ENCODE measurements around the gene DNAH9. TPM values are rescaled to one million over a fixed set of nuclear protein-coding genes. Genes with fewer than 3 reads are reported as not detected.

DNAH9 gene
- polyA plus RNA-seq, 1 experiment, result not detected

GRCh38 chr17:11682646-11683045, 84.4 kb downstream of the DNAH9 start:
- Histone ChIP-seq H3K27me3 (ENCODE audit: control insufficient read depth, insufficient read depth, low read length) (no peaks in the 10 kb centered on the region), H3K27ac (ENCODE audit: low read depth, low read length) (no peak overlapping the region), H3K9me3 (ENCODE audit: control insufficient read depth, insufficient read depth, low read length) (peaks cover 21% of the 10 kb centered on the region; the same call in 1 of the 2 replicates), H3K4me3 (ENCODE audit: low read depth, low read length) (no peak overlapping the region)
- ChIA-PET POLR2A (no interaction called here), CTCF (no interaction called here)
- no peak for DNase-seq (ENCODE audit: low read depth, low spot score)
- no peak for TF ChIP-seq CTCF (IDR thresholded peaks at IDR 0.05; ENCODE audit: low read depth, low read length)

GRCh38 chr17:11690681-11691080, 92.4 kb downstream of the DNAH9 start:
- Histone ChIP-seq H3K27ac (ENCODE audit: low read depth, low read length) (no peak overlapping the region), H3K4me3 (ENCODE audit: low read depth, low read length) (no peak overlapping the region), H3K9me3 (ENCODE audit: control insufficient read depth, insufficient read depth, low read length) (peaks cover 45% of the 10 kb centered on the region), H3K27me3 (ENCODE audit: control insufficient read depth, insufficient read depth, low read length) (no peaks in the 10 kb centered on the region)
- ChIA-PET POLR2A (no interaction called here), CTCF (no interaction called here)
- no peak for DNase-seq (ENCODE audit: low read depth, low spot score)
- TF ChIP-seq CTCF (IDR thresholded peaks at IDR 0.05; ENCODE audit: low read depth, low read length), result no peak

GRCh38 chr17:11692688-11693087, 94.4 kb downstream of the DNAH9 start:
- H3K9me3 ChIP-seq (ENCODE audit: control insufficient read depth, insufficient read depth, low read length), result peaks cover 42% of the 10 kb centered on the region
- H3K27ac ChIP-seq (ENCODE audit: low read depth, low read length), result no peak overlapping the region
- DNase-seq (ENCODE audit: low read depth, low spot score), result no peak
- no peak overlapping the region for H3K4me3 ChIP-seq (ENCODE audit: low read depth, low read length)
- no peak for TF ChIP-seq CTCF (IDR thresholded peaks at IDR 0.05; ENCODE audit: low read depth, low read length)
- CTCF ChIA-PET, result interaction anchor here (0.6 kb wide), 1 partner anchor 21 kb away, joined by 4 read pairs; no protein-coding TSS in a partner anchor
- POLR2A ChIA-PET, result no interaction called here
- H3K27me3 ChIP-seq (ENCODE audit: control insufficient read depth, insufficient read depth, low read length), result no peaks in the 10 kb centered on the region

GRCh38 chr17:11693284-11693683, 95.0 kb downstream of the DNAH9 start:
- Histone ChIP-seq H3K9me3 (ENCODE audit: control insufficient read depth, insufficient read depth, low read length) (peaks cover 38% of the 10 kb centered on the region), H3K27ac (ENCODE audit: low read depth, low read length) (no peak overlapping the region), H3K27me3 (ENCODE audit: control insufficient read depth, insufficient read depth, low read length) (no peaks in the 10 kb centered on the region), H3K4me3 (ENCODE audit: low read depth, low read length) (no peak overlapping the region)
- no peak for TF ChIP-seq CTCF (IDR thresholded peaks at IDR 0.05; ENCODE audit: low read depth, low read length)
- POLR2A ChIA-PET, result no interaction called here
- CTCF ChIA-PET, result interaction anchor here (0.6 kb wide), 1 partner anchor 20 kb away, joined by 4 read pairs; no protein-coding TSS in a partner anchor
- no peak for DNase-seq (ENCODE audit: low read depth, low spot score)

- peaks cover 36% of the 10 kb centered on the region for H3K9me3 ChIP-seq (ENCODE audit: control insufficient read depth, insufficient read depth, low read length)
- no peak for TF ChIP-seq CTCF (IDR thresholded peaks at IDR 0.05; ENCODE audit: low read depth, low read length)
- POLR2A ChIA-PET, result no interaction called here
- H3K27me3 ChIP-seq (ENCODE audit: control insufficient read depth, insufficient read depth, low read length), result no peaks in the 10 kb centered on the region
- no peak for DNase-seq (ENCODE audit: low read depth, low spot score)
- CTCF ChIA-PET, result no interaction called here
- no peak overlapping the region for H3K4me3 ChIP-seq (ENCODE audit: low read depth, low read length)
- H3K27ac ChIP-seq (ENCODE audit: low read depth, low read length), result no peak overlapping the region
Observed at GRCh38 chr17:11700668-11701067, 102.4 kb downstream of the DNAH9 start.
